ENCODE data around the gene MCCC1.
"Not testable (repeated sequence)": the region's sequence is repeated elsewhere in the genome, so short reads cannot be mapped to it uniquely, and the experiment has no call there.

MCCC1 gene

DNA sequence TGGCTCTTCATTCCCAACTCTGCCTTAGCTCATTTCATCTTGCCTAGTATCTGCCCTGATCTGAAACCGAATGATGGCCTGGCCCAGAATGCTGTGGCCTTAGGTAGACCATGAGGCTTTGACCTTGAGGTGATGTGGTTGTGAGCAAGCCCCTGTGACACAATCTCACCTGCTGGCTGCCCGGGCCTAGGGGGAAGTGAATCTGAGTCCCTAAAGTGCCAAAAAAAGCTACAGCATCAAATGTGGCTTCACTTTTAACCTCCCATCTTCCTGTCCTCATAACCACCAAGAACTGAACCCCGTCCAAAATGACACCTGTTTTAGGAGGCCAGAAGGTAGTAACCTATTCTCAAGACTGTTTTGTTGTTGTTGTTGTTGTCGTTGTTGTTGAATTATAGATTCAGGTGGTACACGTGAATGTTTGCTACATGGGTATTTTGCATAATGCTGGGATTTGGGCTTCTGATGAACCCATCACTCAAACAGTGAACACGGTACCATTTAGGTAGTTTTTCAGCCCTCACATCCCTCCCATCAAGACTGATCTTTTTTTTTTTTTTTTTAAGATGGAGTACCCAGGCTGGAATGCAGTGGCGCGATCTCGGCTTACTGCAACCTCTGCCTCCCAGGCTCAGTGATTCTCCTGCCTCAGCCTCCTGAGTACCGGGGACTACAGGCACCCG lies 54.6 kb downstream of the MCCC1 start:
- no peak for DNase-seq (ENCODE audit: low read depth)

GRCh38 chr3:183038757-183039156 lies 60.5 kb downstream of the MCCC1 start:
- DNase-seq (ENCODE audit: low read depth) = no peak

DNA sequence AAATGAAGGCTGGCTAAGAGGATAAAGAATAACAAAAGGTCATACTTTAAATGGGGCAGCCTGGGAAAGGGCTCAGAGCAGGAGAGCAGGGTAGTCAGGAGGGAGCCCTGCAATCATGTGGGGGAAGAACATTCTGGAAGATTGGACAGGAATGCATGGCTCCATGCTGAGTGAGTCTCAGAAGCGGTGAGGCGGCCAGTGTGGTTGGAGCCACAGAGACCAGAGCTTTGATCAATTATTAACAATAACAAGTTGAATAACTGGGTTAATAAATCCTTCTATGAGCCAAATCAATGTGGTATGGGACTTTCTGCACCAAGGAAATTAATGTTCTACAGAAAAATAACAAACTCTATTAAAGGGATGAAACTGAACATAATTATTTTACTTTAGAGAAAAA lies 61.1 kb downstream of the MCCC1 start:
- DNase-seq (ENCODE audit: low read depth) = no peak

DNA sequence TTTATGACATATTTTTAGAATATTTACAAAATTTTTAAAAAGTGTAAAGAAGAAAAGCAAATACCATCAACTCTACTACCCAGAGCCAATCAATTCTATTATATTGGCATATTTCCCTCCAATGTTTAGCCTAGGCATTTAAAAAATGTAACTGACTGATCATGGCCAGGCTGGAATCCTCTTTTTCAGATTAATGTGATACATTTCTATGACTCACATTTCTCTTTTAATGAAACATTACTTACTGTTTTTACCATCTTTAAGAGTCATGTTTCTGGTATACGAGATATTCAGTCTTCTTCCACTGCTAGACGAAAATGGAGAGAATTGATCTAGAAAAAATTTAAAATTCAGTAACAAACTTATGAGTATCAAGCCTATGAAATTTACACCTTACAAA lies 65.5 kb downstream of the MCCC1 start:
- no peak for DNase-seq (ENCODE audit: low read depth)

GRCh38 chr3:183032880-183033555 lies 66.3 kb downstream of the MCCC1 start:
- DNase-seq (ENCODE audit: low read depth) = no peak

GRCh38 chr3:183031826-183032225 lies 67.5 kb downstream of the MCCC1 start:
- DNase-seq (ENCODE audit: low read depth) = no peak

DNA sequence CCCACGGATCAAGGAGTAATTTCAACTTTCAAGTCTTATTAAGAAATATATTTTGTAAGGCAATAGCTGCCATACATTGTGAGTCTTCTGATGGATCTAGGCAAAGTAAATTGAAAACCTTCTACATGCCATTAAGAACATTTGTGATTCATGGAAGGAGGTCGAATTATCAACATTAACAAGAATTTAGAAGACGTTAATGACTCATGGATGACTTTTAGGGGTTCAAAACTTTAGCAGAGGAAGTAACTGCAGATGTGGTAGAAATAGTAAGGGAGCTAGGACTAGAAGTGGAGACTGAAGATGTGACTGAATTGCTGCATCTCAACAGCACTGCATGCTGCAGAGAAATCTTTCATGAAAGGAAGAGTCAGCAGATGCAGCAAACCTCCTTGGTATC lies 70.9 kb downstream of the MCCC1 start:
- DNase-seq (ENCODE audit: low read depth) = no peak

DNA sequence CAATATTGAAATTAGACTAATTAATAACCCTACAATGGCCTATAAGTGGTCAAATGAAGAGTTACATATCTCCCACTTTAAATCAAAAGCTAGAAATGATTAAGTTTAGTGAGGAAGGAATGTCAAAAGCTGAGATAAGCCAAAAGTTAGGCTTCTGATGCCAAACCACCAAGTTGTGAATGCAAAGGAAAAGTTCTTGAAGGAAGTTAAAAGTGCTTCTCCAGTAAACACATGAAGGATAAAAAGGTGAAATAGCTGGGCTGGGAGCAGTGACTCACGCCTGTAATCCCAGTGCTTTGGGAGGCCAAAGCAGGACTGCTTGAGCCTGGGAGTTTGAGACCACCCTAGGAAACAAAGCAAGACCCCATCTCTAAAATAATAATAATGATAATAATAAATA lies 72.0 kb downstream of the MCCC1 start:
- DNase-seq (ENCODE audit: low read depth) = no peak

DNA sequence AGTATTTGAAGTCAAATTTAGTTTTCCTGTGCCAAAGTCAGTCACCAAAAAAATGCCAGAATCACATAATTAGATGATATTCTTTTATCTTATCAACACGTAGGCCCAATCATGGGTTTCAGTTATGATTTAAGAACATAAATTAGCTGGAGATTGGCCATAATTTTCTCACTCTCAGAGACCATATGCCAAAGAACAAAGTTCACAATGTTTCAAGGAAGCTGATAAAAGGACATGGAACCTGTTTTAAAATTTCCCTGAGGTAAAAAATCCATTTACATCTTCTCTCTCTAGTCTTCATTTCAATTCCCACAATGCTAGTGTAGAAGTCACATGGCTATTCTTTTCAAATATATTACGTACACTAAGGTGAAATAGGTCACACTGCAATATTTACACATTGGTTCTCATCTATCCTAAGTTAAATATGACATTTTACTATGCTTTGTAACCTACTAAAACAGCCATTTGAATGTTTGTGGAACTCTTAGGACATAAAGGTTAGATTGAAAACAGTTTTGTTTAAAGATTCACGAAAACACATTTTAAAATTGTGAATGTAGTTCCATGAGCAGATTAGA lies 76.3 kb downstream of the MCCC1 start:
- DNase-seq (ENCODE audit: low read depth) = no peak

DNA sequence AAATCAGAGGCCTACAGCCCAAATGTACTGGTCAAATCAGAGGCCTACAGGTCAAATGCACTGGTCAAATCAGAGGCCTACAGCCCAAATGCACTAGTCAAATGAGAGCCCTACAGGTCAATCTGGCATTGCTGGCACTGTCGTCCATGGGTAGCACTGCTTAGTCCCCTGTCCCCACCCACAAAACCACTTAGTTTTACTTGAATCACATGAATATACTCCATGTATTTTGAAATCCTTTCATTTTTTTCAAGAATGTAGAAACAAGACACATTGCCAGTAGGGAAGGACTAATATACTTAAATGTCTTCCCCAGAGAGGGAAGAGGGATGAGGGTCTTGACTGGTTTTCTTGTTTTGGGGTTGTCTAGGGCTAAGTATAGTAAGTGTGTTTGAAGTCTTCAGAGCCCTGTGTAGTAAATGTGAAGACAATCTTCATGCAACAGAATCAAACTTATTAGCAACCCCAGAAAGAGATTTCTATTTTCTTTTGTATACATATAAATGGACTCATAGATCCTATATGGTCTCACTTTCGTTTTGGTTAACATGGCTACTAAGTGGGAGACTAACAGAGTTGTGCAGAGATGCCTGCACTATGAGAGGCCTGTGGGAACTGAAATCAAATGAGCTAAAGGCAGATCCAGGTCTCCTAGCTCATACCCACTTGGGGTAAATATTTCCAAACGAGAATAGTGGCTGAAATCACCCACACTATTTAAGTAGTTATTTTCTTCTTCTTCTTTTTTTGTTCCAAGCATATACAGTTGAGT lies 80.7 kb downstream of the MCCC1 start:
- no peak for DNase-seq (ENCODE audit: low read depth)

DNA sequence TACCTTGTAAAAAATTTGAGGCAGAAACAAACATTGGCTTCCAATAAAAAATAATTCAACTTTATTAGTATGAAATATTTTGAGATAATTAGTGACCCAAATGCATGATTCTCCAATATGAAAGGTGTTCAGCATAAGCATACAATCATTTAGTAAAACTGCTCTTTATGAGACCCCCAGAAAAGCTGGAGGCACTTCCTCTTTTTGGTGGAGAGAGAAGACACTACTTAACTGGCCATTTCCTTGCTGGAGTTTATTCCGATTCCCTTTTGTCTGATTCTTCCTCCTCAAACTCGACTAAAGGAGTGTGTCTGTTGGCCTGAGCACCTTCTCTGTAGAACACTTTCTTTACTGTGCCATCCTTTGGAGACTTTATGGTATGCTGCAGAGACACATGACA lies 84.1 kb downstream of the MCCC1 start:
- no peak for DNase-seq (ENCODE audit: low read depth)

DNA sequence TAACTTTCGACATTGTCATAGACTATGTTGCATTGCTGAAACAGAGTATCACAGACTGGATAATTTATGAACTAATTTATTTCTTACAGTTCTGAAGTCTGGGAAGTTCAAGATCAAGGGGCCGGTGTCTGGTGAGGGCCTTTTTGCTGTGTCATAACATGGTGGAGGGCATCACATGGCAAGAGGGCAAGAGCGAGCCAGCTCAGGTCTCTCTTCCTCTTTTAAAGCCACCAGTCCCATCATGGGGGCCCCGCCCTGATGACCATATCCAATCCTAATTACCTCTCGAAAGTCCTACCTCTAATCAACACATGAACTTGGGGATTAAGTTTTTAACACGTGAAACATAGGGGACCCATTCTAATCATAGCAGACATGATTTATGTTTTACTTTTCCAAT lies 85.4 kb downstream of the MCCC1 start:
- no peak for DNase-seq (ENCODE audit: low read depth)

DNA sequence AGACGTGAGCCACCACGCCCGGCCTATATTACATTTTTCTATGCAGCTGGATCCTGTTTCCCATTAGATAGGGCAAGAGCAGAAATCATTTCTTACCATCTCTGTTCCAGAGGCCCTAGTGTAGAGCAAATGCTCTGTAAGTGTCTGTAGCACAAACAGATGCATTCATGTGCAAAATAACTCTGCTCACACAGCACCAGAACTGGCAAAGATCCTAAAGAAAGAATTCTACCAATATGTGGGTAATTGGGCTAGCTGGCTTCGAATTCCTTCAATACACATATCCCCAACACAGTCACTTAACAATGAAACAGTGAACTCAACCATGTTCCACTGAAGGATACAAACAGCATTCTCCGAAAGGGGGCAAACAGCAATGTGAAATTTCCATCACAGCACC lies 86.2 kb downstream of the MCCC1 start:
- no peak for DNase-seq (ENCODE audit: low read depth)

DNA sequence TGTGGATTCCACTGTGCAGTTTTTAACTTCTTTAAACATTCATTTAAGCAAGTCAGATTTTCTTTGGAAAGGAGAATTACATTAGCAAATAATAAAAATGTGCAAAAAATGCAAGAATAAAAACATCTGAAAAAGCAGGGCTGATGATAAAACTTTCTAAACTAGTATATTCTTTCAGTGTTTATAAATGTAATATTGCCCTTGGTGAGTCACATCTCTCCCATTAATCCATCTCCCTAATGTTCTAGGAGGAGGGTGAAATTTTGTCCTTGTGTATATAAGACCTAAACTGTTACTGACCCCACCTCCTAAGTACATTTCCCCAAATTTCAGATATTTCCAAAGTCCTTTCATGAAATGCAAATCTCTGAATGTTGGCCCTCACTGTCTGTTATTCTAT lies 90.5 kb downstream of the MCCC1 start:
- no peak for DNase-seq (ENCODE audit: low read depth)

GRCh38 chr3:183008303-183008702 lies 91.0 kb downstream of the MCCC1 start:
- DNase-seq (ENCODE audit: low read depth) = no peak

- DNase-seq (ENCODE audit: low read depth) = no peak
Measured at GRCh38 chr3:183006396-183007002, 92.8 kb downstream of the MCCC1 start.

- DNase-seq (ENCODE audit: low read depth) = no peak
Measured at GRCh38 chr3:182999767-183000166, 99.5 kb downstream of the MCCC1 start.

- not testable (repeated sequence) for DNase-seq (ENCODE audit: low read depth)
Measured at GRCh38 chr3:182993486-182994201, 105.7 kb downstream of the MCCC1 start.

GRCh38 chr3:182989566-182989965 lies 109.7 kb downstream of the MCCC1 start:
- no peak for DNase-seq (ENCODE audit: low read depth)

- DNase-seq (ENCODE audit: low read depth) = no peak
Measured at GRCh38 chr3:182986021-182986420, 113.3 kb downstream of the MCCC1 start.

- DNase-seq (ENCODE audit: low read depth) = no peak
Measured at GRCh38 chr3:182983876-182984275, 115.4 kb downstream of the MCCC1 start.

- DNase-seq (ENCODE audit: low read depth) = no peak
Measured at GRCh38 chr3:182981038-182981380, 118.3 kb downstream of the MCCC1 start.
